Choroid plexus epithelial cell (primary cell): ENCODE results near the gene CYBB.

Experiments used
- DNase-seq: peaks from one replicate; pipeline ENCODE4 v3.0.0-alpha.2; 2010; ENCODE audit warnings: low read depth
- H3K4me3 ChIP-seq: 2 replicates; pipeline ENCODE4 v1.5.1; 2011; ENCODE audit warnings: low read depth, mild to moderate bottlenecking, control low read depth, low read length, moderate library complexity
- CTCF ChIP-seq: conservative IDR thresholded peaks from 2 replicates; pipeline ENCODE4 v1.5.1; 2011; ENCODE audit warnings: low read depth, mild to moderate bottlenecking, control low read depth, inconsistent platforms, low read length, moderate library complexity

CYBB gene

GRCh38 chrX:37782359-37782758 lies 2.5 kb downstream of the CYBB start:
- no peak overlapping the region for H3K4me3 ChIP-seq
- DNase-seq: no peak
- no peak for TF ChIP-seq CTCF

- DNase-seq: no peak
- no peak for TF ChIP-seq CTCF
- no peak overlapping the region for H3K4me3 ChIP-seq
These were observed 3.4 kb downstream of the CYBB start for GRCh38 chrX:37783305-37783704.

DNA sequence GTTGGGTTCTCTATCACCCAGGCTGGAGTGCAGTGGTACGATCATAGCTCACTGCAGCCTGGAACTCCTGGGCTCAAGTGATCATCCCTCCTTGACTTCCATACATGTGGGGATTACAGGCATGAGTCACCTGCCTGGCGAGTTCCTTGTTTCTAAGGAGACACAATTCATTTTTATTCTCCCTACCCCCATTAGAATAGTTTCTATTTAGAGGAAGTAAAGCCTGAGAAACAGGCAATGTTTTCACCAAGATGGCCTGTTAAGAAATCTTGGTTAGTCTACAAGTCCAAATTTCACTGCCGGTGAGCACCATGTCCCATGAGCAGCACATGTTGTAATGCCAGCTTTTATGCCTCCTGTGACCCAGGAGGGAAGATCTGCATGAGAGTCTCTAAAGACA lies 5.7 kb downstream of the CYBB start:
- DNase-seq: no peak
- no peak overlapping the region for H3K4me3 ChIP-seq
- TF ChIP-seq CTCF: no peak

DNA sequence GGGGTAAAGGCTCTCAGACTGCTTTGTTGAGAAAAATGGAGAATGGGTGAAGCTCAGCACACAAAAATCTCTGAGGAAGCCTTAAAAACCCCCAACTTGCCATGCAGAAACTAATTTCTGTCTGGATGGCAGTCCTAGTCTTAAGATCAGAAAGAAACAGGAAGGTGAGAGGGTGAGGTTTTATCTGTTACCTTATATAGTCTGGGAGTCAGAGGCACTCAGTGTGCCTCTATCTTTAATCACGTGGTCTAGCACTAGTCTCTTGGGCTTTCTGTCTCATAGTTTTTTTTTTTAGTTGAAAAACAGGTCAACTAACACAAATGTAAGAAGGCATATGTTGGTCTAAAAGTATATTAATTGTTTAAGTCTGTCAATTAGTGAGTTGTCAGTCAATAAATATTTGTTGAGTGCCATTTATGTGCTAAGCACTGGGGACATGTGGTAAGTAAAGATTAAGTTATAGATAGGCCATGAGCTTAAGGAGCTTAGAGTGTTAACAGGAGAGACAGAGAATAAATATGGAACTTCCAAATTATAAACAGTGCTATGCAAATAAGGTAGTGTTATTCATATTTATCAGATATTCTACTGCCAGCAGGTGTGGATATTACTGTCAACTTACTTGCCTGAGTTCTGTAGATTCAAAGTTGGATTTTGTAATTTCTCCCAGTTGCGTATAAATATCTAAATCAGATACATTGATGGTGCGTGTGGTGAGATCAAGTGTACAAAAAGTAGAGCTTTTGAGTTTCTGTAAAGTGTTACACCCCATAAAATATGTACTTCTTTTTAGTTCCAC lies 7.0 kb downstream of the CYBB start:
- H3K4me3 ChIP-seq: no peak overlapping the region
- no peak for TF ChIP-seq CTCF
- no peak for DNase-seq

DNA sequence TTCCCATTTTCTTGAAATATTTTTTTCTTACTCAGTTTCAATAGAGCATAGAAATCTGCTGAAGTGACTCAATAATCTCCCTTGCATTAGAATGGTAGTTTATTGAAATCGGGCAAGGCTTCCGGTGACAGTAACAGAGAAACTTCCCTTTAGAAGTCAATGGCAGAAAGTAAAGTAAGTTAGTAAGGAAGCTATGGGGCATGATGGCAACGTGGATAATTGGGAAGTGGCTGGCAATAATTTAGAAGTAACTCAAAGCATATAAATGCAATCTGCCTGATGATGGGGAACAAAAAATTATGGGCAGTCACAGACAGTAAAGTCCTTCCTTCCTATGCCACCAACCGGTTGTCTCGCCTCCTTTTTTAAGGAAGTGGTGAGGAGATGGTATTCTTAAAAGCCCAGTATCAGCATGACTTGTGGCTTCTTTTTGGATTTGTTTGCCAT lies 7.6 kb downstream of the CYBB start:
- DNase-seq: no peak
- H3K4me3 ChIP-seq: no peak overlapping the region
- no peak for TF ChIP-seq CTCF

DNA sequence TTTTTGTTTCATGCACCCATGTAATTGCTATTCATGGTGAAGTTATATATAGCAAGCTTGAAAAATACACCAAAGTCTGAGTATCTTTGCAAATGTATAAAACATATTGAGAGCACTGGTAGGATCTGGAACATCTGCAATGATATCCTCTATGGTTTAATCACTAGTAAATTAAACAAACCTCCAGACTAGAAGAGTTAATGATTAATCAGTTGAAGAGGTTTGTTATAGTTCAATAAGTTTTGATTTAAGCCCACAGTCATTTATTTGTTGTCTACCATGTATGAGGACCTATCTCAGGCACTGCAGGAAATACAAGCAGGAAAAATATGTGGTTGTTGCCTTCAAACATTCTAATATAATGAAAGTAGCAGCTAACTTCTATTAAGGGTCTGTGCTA lies 16.5 kb downstream of the CYBB start:
- DNase-seq: no peak
- no peak overlapping the region for H3K4me3 ChIP-seq
- no peak for TF ChIP-seq CTCF

- H3K4me3 ChIP-seq: no peak overlapping the region
- DNase-seq: no peak
- TF ChIP-seq CTCF: no peak
These were observed 16.9 kb downstream of the CYBB start for GRCh38 chrX:37796805-37797204.
